ENCODE measurements around the gene SHCBP1L.

The SHCBP1L gene

DNA sequence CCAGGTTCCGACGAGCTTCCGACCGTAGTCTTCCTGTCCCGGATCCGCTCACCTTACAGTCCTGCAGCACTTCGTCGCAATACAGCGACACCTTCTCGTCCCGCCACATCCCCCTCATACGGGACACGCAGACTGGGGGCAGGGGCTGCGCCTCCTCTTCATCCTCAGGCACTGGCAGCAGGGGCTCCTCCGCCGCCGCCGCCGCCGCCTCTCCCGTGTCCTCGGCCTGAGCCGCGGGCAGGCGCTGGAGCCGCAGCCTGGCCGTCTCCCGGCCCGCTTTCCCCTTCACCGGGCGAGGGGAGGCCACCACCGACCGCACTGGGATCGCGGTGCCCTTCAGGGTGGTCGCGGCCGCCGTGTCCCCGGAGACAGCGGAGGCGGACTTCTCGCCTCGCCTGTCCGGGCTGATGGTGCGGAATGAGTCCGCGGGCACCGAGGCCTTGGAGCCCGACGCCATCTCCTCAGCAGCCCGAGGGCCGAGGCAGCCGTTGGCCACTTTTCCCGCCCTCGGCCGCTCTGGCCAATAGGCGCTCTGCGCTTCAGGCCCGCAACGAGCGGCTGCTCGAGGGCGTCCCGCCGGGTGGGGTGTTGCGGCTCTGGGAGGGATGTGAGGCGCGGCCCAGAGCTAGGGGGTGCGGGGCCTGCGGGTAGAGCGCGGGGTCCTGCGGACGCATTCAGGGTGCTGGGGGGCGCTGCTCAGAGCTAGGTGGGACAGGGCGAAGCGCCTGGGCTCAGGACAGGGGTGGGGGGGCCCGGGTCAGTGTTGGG is at the start of gene SHCBP1L:
Gene SHCBP1L (minus strand): TSS at position 490 of the 768 bp plus-strand sequence. CDS start 33 bp downstream, at position 457.
- TF ChIP-seq GATA2 (IDR thresholded peaks at IDR 0.05; ENCODE audit: low read depth, low read length) (no peak), GATA3 (IDR thresholded peaks at IDR 0.05; ENCODE audit: low read depth, low read length) (no peak)

DNA sequence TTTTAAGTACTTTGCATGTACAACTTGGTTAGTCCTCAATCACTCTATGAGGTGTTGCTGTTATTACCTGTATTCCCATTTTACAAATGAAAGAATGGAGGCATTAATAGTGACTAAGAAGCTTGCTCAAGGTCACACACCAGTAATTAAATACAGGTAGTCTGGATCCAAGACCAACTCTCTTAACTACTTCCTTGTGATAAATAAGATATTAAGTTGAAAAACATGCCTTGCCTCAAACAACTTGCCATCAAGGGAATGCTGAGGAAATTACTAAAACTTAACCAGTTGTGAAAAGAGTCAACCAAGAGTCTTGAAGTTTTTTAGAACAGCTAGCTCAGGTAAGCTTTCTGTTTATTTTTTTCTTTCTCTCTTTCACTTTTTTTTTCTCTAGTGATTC is 49.3 kb upstream of the SHCBP1L start:
- TF ChIP-seq GATA3 (IDR thresholded peaks at IDR 0.05; ENCODE audit: low read depth, low read length) (no peak), GATA2 (IDR thresholded peaks at IDR 0.05; ENCODE audit: low read depth, low read length) (no peak)

DNA sequence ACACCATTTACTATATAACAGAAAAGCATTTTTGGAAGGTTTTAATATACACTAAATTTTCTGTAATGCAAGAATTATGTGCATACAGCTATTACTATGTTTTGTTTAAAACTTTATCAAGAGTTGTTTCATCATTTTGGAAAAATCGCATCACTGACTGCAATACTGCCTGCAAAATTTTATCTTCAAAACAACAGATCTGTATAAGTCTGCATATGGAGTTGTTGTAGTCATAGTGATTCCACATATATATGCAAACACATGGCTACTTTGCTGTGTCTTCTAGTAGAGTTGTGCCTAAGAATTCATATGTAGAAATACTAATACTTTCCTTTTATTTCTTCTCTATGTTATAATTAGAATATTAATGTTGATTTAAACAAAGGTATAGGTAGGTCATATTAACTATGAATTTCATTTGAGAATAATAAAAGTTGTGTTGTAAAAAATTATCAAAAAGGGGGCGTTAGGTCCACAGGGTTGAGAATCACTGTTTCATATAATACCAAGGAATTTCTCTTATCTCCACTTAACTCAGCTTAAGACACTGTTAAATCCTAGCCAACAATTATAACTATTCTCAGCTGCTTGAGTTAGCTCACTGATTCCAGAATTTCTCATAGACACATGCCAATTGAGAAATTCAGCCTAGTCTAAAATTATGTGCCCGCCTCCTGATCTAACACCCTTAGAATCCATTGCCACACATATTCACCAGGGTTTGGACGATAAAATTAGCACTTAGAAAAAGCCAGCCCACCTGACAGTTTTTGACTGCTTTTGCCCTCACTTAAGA is 47.4 kb upstream of the SHCBP1L start:
- no peak for TF ChIP-seq GATA2 (IDR thresholded peaks at IDR 0.05; ENCODE audit: low read depth, low read length)
- no peak for TF ChIP-seq GATA3 (IDR thresholded peaks at IDR 0.05; ENCODE audit: low read depth, low read length)

DNA sequence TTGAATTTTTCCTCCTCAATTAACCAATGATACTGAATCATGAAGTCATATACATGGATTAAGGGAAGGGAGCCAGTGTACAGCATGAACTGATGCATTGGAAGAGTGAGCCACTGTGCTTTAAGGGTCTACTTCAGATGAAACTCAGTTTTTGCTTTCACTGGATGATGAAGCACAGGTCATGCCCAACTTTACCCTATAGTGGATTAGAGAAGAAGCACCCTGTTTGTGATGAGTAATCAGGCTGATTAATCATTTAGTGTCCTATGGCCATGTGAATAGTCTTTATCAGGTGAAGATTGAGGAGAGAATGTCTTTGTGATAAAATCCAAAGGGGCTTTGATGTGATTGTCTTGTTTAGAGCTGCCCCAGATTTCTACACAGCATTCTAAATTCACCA is 45.5 kb upstream of the SHCBP1L start:
- no peak for TF ChIP-seq GATA2 (IDR thresholded peaks at IDR 0.05; ENCODE audit: low read depth, low read length)
- no peak for TF ChIP-seq GATA3 (IDR thresholded peaks at IDR 0.05; ENCODE audit: low read depth, low read length)

DNA sequence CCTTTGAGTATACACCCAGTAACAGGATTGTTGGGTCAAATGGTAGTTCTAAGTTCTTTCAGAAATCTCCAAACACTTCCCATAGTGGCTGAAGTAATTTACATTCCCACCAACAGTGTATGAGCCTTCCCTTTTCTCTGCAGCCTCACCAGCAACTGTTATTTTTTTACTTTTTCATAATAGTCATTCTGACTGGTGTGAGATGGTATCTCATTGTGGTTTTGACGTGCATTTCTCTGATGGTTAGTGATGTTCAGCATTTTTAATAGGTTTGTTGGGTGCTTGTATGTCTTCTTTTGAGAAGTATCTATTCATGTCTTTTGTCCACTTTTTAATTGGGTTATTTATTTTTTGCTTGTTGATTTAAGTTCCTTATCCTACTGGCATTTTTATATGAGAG is 43.9 kb upstream of the SHCBP1L start:
- TF ChIP-seq GATA2 (IDR thresholded peaks at IDR 0.05; ENCODE audit: low read depth, low read length) (no peak), GATA3 (IDR thresholded peaks at IDR 0.05; ENCODE audit: low read depth, low read length) (no peak)

DNA sequence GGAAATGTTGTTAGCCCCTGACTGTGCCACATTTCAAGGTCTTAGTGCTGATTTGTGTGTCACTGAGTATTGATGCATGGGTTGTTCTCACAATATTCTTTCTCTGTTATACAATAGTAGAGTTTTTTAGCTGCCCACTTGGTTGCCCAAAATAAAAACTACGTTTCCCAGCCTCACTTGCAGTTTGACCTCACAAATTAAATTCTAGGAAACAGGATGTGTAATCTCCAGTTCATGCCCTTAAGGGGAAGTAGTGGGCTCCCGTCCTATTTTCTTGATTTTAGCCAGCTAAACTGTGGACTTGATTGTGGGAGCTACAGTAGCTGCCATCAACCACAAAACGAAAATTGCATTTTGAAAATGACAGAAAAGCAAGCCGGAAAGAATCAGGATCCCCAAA is 42.9 kb upstream of the SHCBP1L start:
- TF ChIP-seq GATA3 (IDR thresholded peaks at IDR 0.05; ENCODE audit: low read depth, low read length) (no peak), GATA2 (IDR thresholded peaks at IDR 0.05; ENCODE audit: low read depth, low read length) (no peak)

DNA sequence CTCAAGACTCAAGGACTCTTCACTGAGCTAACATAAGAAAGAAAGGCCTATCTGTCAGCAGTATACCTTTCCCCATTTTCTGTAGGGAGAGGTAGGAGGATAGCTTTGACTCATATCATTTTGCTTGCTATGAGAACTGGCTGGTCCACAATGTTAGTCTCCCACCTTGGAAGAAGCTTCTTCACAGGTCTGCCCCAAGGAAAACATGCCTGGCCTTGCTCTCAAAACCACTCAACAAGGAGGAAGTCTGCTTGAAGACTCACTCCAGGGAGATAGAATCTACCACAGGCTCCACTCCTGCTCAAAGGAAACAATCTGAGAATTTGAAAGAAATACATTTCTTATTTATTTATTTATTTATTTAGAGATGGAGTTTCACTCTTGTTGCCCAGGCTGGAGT is 40.8 kb upstream of the SHCBP1L start:
- TF ChIP-seq GATA3 (IDR thresholded peaks at IDR 0.05; ENCODE audit: low read depth, low read length) (no peak), GATA2 (IDR thresholded peaks at IDR 0.05; ENCODE audit: low read depth, low read length) (no peak)

DNA sequence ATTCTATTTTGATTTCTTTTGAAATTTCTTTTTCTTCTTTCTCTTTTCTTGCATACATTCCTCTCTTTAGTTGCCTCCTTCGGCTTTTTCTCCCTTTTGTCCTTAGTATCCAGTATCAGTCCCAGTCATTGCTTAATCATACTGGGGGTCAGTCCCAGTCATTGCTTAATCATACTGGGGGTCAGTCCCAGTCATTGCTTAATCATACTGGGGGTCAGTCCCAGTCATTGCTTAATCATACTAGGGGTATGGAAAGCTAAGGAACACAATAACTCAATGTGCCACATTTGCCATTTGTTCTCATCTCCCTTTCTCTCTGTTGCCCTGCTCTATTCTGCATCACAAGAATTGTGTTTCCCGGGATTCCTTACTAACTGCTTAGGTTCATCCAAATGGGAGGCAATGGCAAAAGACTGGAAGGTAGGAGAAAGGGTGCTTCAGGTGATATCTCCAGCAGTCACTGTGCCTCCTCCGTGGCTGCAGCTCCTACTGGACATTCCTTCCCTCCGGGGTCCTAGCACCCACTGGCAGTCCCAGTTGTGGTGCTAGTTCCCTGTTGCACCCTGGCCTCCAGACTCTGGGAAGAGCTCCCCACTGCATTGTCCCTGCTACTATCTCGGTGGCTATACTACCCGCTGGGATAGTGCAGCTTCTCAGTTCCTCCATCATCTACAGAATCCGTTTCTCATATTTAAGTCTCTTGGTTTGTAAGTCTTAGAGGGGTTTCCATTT is 37.6 kb upstream of the SHCBP1L start:
- no peak for TF ChIP-seq GATA3 (IDR thresholded peaks at IDR 0.05; ENCODE audit: low read depth, low read length)
- TF ChIP-seq GATA2 (IDR thresholded peaks at IDR 0.05; ENCODE audit: low read depth, low read length), result no peak

DNA sequence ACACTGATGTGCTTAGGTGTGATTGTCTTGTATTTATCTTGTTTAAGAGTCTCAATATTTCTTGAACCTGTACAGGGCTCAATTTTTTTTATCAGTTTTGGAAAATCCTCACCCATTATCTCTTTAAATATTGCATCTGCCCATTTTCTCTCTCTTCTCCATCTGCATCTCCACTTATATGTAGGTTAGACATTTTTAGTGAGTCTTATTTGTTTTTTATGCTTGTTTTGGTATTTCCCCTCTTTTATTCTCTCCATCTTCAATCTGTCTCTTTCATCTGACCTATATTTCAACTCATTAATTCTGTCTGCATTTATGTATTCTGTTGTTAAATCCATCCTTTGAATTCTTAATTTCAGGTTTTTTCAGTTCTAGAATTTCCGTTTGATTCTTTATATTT is 32.9 kb upstream of the SHCBP1L start:
- TF ChIP-seq GATA2 (IDR thresholded peaks at IDR 0.05; ENCODE audit: low read depth, low read length) (no peak), GATA3 (IDR thresholded peaks at IDR 0.05; ENCODE audit: low read depth, low read length) (no peak)

DNA sequence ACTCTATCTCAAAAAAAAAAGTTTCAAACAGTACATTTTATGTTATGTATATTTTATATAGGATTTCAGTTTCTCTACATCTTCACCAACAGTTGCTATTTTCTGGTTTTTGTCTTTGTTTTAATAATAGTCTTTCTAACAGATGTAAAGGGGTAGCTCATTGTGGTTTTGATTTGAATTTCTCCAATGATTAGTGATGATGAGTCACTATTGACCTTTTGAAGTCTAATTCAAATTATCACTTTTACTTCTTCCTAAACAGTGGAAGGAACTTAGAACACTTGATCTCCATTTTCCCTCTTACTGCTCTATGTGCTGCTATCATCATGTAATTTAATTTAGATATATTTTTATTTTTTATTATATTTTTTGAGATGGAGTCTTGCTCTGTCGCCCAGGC is 31.7 kb upstream of the SHCBP1L start:
- TF ChIP-seq GATA3 (IDR thresholded peaks at IDR 0.05; ENCODE audit: low read depth, low read length) (no peak), GATA2 (IDR thresholded peaks at IDR 0.05; ENCODE audit: low read depth, low read length) (no peak)

DNA sequence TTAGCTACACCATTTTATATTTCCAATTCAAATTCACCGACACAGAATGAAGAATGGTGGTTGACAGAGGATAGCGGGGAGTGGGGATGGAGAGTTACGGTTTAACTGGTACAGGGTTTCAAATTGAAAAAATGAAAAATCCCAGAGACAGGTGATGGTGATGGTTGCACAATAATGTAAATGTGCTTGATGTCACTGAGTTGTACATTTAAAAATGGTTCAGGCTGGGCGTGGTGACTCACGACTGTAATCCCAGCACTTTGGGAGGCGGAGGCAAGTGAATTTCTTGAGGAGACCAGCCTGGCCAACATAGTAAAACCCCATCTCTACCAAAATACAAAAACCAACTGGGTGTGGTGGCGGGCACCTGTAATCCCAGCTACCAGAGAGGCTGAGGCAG is 31.2 kb upstream of the SHCBP1L start:
- TF ChIP-seq GATA2 (IDR thresholded peaks at IDR 0.05; ENCODE audit: low read depth, low read length), result no peak
- no peak for TF ChIP-seq GATA3 (IDR thresholded peaks at IDR 0.05; ENCODE audit: low read depth, low read length)

DNA sequence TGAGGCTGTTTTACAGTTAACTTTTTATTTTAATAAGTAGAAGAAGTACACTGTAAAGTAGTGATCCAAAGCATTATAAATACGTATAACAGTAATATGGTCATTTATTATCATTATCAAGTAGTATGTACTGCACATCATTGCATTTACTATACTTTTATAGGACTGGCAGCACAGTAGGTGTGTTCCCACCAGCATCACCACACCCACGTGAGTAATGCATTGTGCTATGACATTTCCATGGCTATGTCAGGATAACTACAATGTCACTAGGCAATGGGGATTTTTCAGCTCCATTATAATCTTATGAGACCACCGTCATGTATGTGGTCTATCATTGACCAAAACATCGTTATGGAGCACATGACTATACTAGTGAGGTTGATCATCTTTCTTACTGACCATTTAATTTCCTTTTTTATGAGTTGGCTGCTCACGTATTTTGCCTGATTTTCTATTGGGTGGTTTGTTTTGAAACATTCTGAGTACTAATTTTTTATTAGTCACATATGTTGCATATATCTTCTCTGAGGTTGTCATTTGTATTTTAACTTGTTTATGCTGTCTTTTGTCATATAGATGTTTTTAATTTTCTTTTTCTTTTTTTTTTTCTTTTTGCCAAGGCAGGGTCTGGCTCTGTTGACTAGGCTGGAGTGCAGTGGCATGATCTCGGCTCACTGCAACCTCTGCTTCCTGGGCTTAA is 25.3 kb upstream of the SHCBP1L start:
- TF ChIP-seq GATA2 (IDR thresholded peaks at IDR 0.05; ENCODE audit: low read depth, low read length), result no peak
- no peak for TF ChIP-seq GATA3 (IDR thresholded peaks at IDR 0.05; ENCODE audit: low read depth, low read length)

DNA sequence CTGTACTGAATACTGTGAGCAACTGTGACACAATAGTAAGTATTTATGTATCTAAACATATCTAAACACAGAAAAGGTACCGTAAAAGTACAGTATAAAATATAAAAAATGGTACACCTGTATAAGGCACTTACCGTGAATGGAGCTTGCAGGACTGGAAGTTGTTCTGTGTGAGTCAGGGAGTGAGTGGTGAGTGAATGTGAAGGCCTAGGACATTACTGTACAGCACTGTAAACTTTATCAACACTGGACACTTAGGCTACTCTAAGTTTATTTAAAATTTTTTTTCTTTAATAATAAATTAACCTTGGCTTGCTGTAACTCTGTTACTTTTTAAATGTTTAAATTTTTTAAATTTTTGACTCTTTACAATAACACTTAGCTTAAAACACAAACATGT is 24.5 kb upstream of the SHCBP1L start:
- TF ChIP-seq GATA2 (IDR thresholded peaks at IDR 0.05; ENCODE audit: low read depth, low read length), result no peak
- TF ChIP-seq GATA3 (IDR thresholded peaks at IDR 0.05; ENCODE audit: low read depth, low read length), result no peak
